ENCODE data around the gene PLTP.

Gene PLTP

GRCh38 chr20:45853484-45853883 lies 58.5 kb downstream of the PLTP start:
- H3K4me3 ChIP-seq (ENCODE audit: low read depth, low read length): no peak overlapping the region
- DNase-seq (ENCODE audit: low read depth): no peak

GRCh38 chr20:45852326-45852725 lies 59.6 kb downstream of the PLTP start:
- no peak overlapping the region for H3K4me3 ChIP-seq (ENCODE audit: low read depth, low read length)
- DNase-seq (ENCODE audit: low read depth): no peak

GRCh38 chr20:45851501-45851900 lies 60.5 kb downstream of the PLTP start:
- H3K4me3 ChIP-seq (ENCODE audit: low read depth, low read length): no peak overlapping the region
- no peak for DNase-seq (ENCODE audit: low read depth)

- no peak for DNase-seq (ENCODE audit: low read depth)
- H3K4me3 ChIP-seq (ENCODE audit: low read depth, low read length): no peak overlapping the region
Measured at GRCh38 chr20:45850926-45851325, 61.0 kb downstream of the PLTP start.

- H3K4me3 ChIP-seq (ENCODE audit: low read depth, low read length): no peak overlapping the region
- no peak for DNase-seq (ENCODE audit: low read depth)
Measured at GRCh38 chr20:45850238-45850637, 61.7 kb downstream of the PLTP start.

GRCh38 chr20:45848969-45849582 lies 62.9 kb downstream of the PLTP start:
- no peak for DNase-seq (ENCODE audit: low read depth)
- H3K4me3 ChIP-seq (ENCODE audit: low read depth, low read length): no peak overlapping the region
